ENCODE measurements around the gene ENPP6. TPM values are rescaled to one million over a fixed set of nuclear protein-coding genes. Genes with fewer than 3 reads are reported as not detected.
"Not testable (repeated sequence)": the region's sequence is repeated elsewhere in the genome, so short reads cannot be mapped to it uniquely, and the experiment has no call there.

Gene ENPP6
- total RNA-seq, 1 donor from 2014 or later: not detected

DNA sequence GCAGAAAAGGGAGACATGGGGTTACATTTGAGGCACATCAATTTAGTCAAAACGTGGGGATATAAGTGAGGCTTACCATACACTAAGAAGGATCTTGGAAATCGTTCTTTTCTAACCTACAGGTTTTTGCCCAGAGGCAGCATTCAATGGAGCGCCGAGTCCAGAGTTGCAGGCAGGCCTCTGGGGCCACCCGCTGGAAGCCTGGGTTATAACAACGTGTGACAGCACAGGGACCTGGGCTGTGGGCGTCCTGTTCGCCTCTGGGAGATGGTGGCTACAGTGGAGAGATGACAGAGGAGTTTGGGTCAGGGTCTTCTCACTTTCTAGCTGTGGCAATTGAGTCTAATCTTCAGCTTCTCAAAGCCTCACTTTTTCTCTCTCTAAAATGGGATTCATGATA, 53.9 kb downstream of the ENPP6 start:
- ATAC-seq (ENCODE audit: poor library complexity): peak; percentile 84
- intact Hi-C loops (cut with DNase I): loop anchor here (5.0 kb wide), 1 partner anchor 62 kb away; no protein-coding TSS in a partner anchor
- DNase-seq: peak; percentile 69

DNA sequence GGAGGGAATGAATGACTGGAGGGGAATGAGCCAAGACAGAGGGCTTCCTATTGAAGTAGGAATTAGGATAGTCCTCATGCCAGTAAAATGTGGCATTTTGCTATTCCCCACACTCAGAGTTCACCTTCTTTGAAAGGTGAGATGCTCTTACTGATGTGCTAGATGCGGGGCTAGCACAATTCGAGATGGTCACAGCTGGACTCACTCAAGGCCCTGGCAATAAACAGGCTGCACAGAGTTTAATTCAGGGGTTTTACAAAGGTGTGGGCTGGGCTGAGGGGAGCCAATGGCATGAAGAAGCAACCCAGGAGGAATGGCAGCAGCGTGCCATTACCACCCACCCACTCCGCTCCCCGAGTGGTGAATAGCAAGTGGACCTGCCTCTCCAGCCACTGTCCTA, 55.1 kb downstream of the ENPP6 start:
- intact Hi-C loops (cut with DNase I): loop anchor here (5.0 kb wide), 1 partner anchor 60 kb away; no protein-coding TSS in a partner anchor
- DNase-seq: no peak
- no peak for ATAC-seq (ENCODE audit: poor library complexity)

DNA sequence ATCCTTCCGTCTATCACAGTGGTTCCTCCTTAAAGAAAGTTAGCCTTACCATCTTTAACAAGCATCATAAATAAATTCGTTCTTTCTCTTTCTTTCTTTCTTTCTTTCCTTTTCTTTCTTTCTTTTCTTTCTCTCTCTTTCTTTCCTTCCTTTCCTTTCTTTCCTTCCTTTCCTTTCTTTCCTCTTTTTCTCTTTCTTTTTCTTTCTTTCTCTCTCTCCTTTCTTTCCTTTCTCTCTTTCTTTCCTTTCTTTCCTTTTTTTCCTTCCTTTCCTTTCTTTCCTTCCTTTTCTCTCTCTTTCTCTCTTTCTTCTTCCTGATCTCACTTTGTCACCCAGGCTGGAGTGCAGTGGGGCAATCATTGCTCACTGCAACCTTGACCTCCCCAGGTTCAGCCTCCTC, 60.4 kb downstream of the ENPP6 start:
- ATAC-seq (ENCODE audit: poor library complexity) (no peak), DNase-seq (no peak)
- intact Hi-C loops (cut with DNase I): no loop called here

DNA sequence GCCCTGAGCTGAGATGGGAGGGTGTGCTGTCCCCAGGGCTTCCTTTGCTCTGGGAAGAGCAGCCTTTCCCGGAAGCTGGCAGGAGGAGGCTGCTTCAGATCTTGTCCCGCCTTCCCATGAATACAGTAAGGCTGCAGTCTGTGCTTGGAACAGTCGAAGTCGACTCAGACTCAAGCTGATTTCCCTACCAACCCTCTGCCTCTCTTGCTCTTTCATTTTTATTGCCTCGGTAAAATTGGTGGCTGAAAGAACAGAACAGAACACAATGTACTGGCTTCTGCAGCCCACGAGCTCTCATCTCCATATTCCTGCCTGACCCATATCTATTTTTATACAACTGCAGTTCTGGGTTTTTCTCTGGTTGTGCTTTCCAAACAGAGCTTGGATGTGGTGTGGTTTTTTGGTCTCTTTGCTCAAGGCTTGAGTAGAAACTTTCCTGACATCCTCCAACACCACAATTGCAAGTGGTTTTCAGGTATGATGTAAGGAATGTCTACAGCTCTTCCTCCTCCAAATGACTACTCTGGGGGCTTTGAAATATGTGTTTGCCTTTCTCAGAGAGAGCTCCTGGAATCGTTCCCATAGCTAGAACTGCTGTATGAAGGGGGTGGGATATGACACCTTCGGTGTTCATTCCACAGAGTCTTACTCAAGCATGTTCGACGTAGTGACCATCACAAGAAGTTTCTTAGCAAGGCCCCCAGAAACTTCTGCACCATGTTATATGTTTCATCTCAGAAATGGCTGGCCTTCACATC, 61.3 kb downstream of the ENPP6 start:
- ATAC-seq (ENCODE audit: poor library complexity) (peak; percentile 79), DNase-seq (no peak)
- intact Hi-C loops (cut with DNase I): no loop called here

DNA sequence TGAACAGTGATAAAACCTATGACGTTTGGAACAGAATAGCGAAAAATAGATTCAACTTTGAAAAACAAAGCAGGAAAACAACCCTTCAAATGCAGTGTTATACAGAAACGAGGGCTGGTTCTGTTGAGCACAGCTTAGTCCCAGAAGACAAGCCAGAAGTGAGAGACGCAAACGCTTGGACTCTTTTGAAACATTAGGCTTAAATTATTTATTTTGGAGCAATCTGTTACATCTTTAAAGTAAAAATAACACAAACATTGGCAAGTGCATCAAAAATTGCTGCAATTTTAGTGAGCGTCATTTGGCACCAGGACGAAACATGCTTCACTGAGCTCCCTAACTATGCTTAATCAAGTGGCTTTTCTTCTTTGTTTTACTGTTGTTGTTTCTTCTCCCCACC, 63.5 kb downstream of the ENPP6 start:
- DNase-seq: no peak
- intact Hi-C loops (cut with DNase I): no loop called here
- ATAC-seq (ENCODE audit: poor library complexity): peak; percentile 38

DNA sequence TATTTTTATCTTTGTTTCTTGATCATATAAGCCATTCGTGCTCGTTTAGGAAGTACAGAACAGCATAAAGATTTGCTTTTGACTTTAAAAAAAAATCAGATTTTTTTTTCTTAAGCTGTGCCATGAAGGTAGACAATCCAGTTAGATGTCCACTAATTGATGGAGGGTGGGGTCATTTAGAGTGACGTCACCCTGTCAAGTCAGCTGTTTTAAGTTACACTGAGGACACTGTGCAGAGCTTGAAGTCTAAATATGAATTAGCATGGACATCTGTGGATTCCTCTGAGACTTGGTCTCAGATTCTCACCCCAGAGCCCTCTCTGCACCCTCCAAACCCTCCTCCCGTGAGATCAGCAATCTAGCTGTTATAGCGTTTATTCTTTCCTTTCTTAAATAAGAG, 63.9 kb downstream of the ENPP6 start:
- no peak for ATAC-seq (ENCODE audit: poor library complexity)
- intact Hi-C loops (cut with DNase I): no loop called here
- no peak for DNase-seq

DNA sequence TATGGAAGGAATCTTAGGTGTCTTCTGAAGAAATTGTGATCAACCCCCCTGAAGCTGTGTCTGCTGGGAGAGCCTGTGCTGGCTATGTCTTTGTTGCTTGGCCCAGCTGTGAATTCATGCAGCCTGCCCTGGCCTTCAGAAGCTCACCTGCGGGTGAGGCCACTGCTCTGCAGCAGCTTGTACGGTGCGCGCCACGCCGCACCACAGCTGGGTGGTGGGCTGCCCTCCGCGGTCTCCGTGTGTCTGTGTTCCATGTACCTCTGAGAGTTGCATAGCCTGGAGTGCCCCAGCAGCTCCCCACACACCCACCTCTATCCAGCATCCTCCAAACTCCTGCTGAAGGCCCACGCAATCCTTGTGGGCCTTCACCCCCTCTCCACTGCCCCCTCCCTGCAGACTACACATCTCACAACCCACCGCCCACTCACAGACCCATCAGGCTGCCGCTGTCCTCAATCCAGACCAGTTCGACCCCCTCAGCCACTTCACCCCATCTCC, 65.6 kb downstream of the ENPP6 start:
- DNase-seq: no peak
- intact Hi-C loops (cut with DNase I): no loop called here
- no peak for ATAC-seq (ENCODE audit: poor library complexity)

DNA sequence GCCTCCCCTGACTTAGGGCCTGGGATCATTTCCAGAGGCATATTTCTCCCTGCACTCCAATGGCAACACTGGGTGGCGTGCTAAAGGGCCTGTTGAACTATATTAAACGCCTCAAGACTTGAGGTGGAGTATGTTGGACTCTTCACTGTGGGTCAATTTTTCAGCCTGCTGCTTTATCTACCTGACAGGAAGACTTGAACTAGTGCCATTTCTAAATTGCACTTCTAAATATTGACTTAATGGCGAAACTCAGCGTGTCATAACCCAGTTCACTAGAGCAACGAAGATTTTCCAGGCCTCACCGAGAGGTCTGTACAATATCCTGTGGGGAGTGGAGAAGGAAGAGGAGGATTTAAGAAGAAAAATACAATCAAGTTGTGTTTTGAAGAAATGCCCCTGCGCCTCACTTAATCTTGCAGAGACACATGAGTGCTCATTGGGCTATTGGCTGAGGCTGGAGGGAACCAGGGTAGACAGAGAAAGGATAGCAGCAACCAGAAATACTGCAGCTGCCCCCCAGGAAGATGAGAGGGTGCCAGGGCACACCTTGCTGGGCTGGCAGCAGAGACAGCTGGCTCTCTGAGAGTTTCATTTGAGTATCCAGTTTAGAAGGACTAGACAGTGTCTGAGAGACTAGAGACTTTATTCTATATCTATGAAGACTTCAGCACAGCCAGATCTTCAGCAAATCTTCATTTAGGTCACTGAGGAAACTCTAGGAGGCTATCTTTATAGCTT, 67.4 kb downstream of the ENPP6 start:
- intact Hi-C loops (cut with DNase I): no loop called here
- DNase-seq (no peak), ATAC-seq (ENCODE audit: poor library complexity) (no peak)

DNA sequence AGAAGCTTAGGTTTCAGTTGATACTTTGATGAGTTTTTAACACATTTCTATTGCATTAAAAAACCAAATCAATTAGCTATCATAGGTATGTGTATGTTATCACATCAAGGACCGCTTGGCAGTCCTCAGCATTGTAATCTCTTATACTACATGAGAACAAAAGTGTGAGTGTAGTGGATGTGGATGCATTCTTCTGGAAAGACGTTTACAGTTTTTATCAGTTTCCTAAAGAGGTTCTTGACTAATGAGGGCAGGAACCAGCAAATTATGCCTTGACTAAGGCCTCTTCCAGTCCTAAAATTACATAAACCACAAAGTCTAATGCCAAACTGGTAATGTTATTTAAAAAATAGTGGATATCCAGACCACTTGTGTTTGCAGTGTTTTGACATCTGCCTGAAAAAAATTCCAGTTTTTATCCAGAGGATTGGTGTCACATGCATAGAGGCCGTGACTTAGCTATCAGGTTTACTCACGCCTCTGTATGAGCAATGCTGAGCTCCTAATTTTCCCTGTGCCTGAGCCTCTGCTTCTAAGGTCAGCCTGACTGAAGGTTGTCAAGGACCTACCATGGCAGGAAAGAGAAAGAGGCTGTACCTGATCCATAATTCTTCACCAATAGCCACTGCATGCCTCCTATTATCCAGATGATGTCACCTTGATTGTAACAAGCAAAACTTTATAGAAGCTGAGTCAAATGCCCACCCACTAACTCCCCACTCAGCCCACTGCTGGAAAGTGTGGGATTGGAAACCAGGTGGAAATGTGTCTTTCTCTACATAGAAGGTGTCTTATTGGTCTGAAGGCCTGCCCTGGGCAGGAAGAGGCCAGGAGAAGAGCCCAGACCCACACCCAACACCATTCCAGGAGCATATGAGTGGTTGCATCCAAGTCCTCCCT, 68.7 kb downstream of the ENPP6 start:
- ATAC-seq (ENCODE audit: poor library complexity): no peak
- DNase-seq: no peak
- intact Hi-C loops (cut with DNase I): no loop called here

DNA sequence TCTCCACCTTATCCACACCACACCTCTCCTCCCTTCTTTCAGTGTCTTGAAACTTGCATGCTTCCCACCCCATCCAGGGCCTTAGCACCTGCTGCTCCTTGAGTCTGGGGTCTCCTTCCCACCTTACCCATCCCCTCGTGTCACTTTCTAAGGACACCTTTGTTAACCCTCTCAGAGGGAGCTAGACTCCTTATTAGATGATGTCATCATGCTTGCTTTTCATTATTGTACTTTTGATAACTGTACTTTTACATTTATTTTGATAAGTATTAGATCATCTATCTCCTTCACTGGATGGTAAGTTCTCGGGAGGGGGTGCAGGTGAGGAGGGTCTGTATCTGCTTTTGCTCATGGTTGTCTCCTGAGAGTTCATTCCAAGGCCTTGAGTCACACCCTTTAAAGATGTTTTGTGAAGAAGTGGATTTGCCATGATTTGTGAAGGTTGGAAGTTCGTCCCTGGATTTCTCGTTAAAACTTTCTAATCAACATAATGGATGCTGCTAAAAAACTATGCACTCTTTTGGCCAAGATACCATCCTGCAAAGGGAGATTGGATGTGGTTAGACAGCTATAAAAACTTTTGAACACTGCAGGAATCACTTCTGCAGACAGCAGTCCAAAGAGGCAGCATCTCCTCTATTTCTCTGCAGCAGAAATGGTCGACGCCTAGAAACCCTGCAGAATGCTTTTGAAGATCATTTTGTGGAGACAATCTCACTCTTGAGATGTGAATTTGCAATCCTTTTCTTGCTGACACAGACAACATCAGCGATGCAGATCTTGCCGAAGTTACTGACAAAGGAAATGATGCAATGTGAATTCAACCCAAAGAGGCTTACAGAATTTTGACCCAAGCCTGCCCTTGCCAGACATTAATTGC, 69.6 kb downstream of the ENPP6 start:
- no peak for DNase-seq
- no peak for ATAC-seq (ENCODE audit: poor library complexity)
- intact Hi-C loops (cut with DNase I): no loop called here

DNA sequence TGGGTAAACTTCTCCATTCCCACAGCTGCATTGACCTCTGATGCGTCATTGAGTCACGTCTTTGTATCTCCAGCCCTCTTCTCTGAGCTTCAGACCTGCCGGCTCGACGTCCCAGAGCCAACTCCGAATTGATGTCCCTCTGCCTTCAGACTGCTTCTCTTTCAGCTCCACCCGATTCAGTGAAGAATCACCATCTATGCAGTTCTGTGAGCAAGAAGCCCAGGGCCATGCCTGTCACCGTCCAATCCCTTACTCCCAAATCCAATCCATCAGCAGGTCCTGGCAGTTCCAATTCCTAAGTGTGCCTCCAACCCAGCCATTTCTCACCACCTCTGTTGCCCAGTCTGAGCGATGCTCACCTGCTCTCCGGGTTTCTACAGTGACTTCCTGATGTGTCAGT, 70.7 kb downstream of the ENPP6 start:
- DNase-seq (no peak), ATAC-seq (ENCODE audit: poor library complexity) (no peak)
- intact Hi-C loops (cut with DNase I): no loop called here

DNA sequence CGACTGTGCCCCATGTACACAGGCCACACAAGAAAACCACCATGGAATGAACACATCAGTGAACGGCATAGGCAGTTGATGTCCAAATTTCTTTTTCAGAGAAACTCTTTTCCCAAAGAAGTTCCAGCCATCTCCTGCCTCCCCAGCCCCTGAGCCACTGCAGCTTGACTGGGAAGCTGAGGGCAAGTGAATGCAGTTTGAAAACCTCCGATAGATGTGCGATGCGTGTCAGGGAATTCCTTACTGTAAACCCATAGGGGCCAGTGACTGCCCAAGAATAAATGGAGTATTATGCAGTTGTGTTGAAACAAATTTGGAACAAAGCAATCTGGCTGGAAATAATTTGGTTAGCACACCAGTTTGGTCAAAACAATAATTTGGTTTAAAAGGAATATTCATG, 72.1 kb downstream of the ENPP6 start:
- intact Hi-C loops (cut with DNase I): no loop called here
- DNase-seq (no peak), ATAC-seq (ENCODE audit: poor library complexity) (no peak)

DNA sequence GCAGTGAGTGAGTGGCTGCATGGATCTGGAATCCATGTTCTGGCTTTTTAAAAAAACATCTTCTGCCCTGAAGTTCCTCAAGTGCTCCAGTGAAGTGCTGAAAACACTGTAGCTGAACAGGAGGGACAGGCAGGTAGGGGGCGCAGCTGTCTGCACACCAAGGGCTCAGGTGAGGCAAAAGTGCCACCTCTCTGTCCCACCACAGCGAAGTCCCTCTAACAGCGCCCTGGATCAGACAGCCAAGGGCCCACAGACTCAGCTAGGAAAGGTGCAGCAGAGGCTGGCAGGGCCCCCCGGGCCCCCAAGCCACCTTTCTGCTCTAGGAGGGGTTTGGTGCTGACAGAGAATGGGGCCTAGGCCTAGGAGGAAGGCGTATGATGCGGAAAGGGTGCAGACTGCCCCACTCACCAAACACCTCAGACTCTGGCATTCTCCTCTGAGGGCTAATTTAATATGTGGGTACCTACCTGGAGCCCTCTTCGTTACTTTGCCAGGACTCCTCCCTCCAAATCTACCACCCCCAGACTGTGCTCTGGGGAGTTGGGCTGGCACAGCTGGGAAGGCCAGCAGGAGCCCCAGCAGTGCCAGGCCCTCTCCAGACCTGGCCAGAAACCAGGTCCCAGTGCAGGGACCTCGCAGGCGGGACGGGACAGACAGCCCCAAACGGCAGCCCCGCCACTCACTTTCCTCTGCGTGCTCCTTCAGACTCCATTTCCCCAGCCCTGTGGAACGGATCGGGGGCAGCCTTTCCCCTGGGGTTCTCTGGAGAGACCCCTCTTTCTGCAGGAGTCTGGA, 73.7 kb downstream of the ENPP6 start:
- peak; percentile 52 for DNase-seq
- peak; percentile 92 for ATAC-seq (ENCODE audit: poor library complexity)
- intact Hi-C loops (cut with DNase I): no loop called here

DNA sequence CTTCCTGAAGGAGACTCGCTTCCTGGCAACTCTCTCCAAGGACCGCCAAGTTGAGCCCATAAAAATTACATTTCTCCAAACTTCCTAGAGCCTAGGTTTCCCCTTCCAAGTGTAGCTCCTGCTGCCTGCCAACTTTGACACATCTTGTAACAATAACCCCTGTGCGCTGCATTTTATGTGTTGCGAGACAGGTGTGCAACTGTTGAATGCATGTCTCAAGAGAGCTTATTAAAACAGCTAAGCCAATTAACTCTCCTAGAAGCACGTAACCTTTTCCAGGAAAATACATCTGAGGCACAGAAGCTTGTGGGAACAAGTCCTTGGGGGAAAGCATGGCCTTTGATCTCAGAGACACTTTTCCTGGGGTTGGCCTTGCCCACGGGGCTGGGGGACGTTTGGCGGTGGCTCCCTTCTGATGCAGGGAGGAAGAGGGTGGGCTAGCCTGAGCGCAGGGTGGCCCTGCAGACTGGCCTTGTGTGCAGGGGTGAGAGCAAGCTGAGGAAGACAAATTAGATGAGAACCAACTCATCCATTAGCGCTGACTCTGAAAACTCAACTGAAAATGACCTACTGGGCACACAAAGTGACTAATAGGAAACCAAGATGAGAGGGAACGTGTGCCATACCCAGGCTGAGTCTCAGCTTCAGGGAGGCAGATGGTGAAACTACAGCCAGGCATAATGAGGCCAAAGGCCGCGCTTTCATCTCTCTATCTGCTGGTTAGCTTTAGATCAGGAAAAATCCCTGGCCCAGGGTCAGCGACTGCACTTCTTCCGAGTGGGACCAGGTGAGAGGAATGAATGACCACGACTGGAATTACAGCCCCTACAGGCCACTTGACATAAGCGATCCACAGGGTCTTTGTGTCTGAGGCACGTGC, 75.3 kb downstream of the ENPP6 start:
- no peak for ATAC-seq (ENCODE audit: poor library complexity)
- intact Hi-C loops (cut with DNase I): no loop called here
- DNase-seq: no peak

DNA sequence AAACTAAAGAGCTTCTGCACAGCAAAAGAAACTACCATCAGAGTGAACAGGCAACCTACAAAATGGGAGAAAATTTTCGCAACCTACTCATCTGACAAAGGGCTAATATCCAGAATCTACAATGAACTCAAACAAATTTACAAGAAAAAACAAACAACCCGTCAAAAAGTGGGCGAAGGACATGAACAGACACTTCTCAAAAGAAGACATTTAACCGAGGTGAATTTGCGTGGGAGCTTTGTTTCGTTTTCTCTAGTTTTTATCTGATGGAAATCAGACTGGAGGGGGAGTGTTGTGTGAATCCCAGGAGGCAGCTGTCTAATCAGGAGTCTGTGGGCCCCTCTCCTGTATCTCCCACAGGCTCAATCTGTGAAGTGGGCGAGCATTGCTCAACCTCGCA, 76.8 kb downstream of the ENPP6 start:
- ATAC-seq (ENCODE audit: poor library complexity); DNase-seq; intact Hi-C loops (cut with DNase I): not testable (repeated sequence)

DNA sequence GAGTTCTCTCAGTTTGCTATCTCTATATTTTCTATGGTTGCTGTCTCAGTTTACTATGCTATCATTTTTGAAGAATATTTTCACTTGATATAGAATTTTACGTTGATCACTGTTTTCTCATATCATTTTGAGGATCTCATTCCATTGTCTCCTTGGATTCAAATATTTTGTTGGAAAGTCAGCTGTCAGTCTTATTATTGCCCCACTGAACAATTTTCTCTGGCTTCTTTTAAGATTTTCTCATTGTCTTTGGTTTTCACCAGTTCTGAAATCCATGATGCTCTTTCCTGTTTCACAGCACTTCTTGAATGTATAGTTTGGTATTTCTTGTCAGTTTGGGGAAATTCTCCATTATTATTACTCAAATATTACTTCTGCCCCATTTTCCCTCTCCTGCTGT, 81.1 kb downstream of the ENPP6 start:
- no peak for ATAC-seq (ENCODE audit: poor library complexity)
- intact Hi-C loops (cut with DNase I): no loop called here

DNA sequence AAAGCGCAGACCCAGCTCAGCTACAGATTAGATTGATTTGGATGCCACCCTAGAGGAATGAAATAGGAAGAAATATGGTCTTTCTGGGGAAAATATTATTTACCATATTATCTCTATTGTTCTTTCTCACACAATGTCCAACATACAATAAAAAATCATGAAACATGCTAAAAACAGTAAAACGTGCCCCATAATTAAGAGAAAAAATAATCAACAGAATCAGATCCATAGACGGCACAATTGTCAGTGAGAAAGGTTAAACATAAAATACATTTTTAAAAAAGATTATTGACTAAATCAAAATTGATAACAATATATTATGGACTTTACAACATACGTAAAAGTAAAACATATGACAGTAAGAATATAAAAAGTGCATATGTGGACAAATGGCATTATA, 90.9 kb downstream of the ENPP6 start:
- intact Hi-C loops (cut with DNase I): no loop called here
- ATAC-seq (ENCODE audit: poor library complexity) (no peak), DNase-seq (no peak)

More for the DNA sequence above, 81.1 kb downstream of the ENPP6 start:
- no peak for DNase-seq

Measured in Right ventricle myocardium superior (tissue), 1 donor.